Uterus (tissue), 4 donors: ENCODE results near the gene SEMA3B. TPM values are rescaled to one million over a fixed set of nuclear protein-coding genes. Genes with fewer than 3 reads are reported as not detected.

Experiments
- DNase-seq, 2 donors: peaks; one replicate each; pipeline ENCODE4 v3.0.0-alpha.2; 2019 to 2020
- H3K27ac ChIP-seq, 2 donors: fragments of 200-600 bp; sonication (generic); 1 replicate in 1 of 2; 2 replicates in 1 of 2; pipeline ENCODE4 v1.5.1; 2016 to 2018
- H3K27me3 ChIP-seq, 2 donors: fragments of 200-600 bp; sonication (generic); one replicate each; pipeline ENCODE4 v1.5.1; 2018 to 2019; ENCODE audit warnings: control low read depth in 1 of 2
- H3K36me3 ChIP-seq, 2 donors: fragments of 200-600 bp; sonication (generic); one replicate each; pipeline ENCODE4 v1.5.1; 2019; ENCODE audit warnings: control low read depth in 1 of 2
- H3K4me1 ChIP-seq, 2 donors: fragments of 200-600 bp; sonication (generic); one replicate each; pipeline ENCODE4 v1.5.1; 2018 to 2019; ENCODE audit warnings: control low read depth in 1 of 2
- H3K4me3 ChIP-seq, 2 donors: fragments of 200-600 bp; sonication (generic); 1 replicate in 1 of 2; 2 replicates in 1 of 2; pipeline ENCODE4 v1.5.1; 2018 to 2019; ENCODE audit warnings: mild to moderate bottlenecking in 1 of 2
- H3K9me3 ChIP-seq, 2 donors: fragments of 200-600 bp; sonication (generic); one replicate each; pipeline ENCODE4 v1.5.1; 2019; ENCODE audit warnings: control low read depth in 1 of 2
- POLR2A ChIP-seq, 2 donors: fragments of 450-650 bp; IDR thresholded peaks; one replicate each; pipeline ENCODE4 v1.6.1; 2016; ENCODE audit warnings: antibody characterized with exemption in 2 of 2, mild to moderate bottlenecking in 1 of 2, moderate library complexity in 1 of 2
- intact Hi-C: fragments of 100-400 bp; cut with DNase I; formaldehyde crosslinking; loops from one replicate; pipeline ENCODE4 v1.15.1; 2023; ENCODE audit warnings: low total_unique reads
- total RNA-seq, 4 donors: library from RNA; depleted of rRNA in 3 of 4; stranded (reverse); fragments of >200 nt in 3 of 4; gene quantifications; one replicate each; pipeline versions ENCODE4 v1.1.0 to v1.2.4, GENCODE V29; 2014 to 2023
- TF ChIP-seq, protein P1 (sequence below), 4 experiments: fragments of 200-600 bp in 2 of 4; fragments of 450-650 bp in 2 of 4; sonication (generic) in 2 of 4; IDR thresholded peaks; one replicate each; pipeline ENCODE4 v1.5.1; 2016 to 2019; ENCODE audit warnings: antibody characterized with exemption in 4 of 4, mild to moderate bottlenecking in 2 of 4, moderate library complexity in 1 of 4
- donor health status: DM: yes; HTN: yes; CAD: no.

SEMA3B gene
- total RNA-seq, 4 donors from 2014 or later, result 24.1 to 113 (median 77.2) TPM

DNA sequence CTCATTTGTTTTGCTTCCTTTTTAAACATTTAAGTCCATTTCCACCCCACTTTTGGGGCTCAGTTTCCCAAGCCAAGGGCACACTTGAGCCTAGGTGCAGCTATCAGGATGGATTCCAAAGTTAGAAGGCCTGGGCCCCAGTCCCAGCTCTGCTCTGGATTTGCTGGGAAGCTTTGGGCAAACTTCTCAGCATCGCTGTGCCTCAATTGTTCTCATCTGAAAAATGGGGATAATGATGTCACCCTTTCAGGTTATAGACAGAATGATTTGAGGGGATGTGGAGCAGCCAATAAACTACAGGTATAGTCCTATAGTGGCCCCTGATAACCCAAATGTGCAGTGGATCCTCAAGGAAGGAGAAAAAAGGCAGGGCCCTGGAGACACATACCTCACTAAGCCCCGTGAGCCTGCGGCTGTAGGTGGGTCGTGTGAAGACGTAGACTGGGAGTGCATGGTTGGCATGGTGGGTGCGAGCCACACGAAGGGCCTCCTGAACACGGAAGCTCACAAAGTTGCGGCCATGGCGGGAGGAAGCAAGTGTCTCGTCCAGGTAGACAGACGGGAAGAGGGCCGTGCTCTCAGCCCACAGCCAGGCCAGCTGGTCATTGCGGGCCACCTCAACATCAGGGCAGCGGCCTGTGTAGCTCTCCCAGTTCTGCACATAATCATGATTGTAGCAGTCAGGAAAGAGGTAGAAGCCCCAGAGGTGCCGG is 50.4 kb downstream of the SEMA3B start:
- peak overlapping the region in 1 of 2 donors; percentile 95 for H3K27ac ChIP-seq
- H3K36me3 ChIP-seq, result no peaks in the 10 kb centered on the region
- DNase-seq, result no peak

GRCh38 chr3:50319894-50320625 is 51.1 kb downstream of the SEMA3B start:
- DNase-seq, result peak in 1 of 2 donors; percentile 31
- H3K4me3 ChIP-seq, result peak overlapping the region; percentile 71 to 83
- peak overlapping the region; percentile 95 to 96 for H3K27ac ChIP-seq
- no peak for TF ChIP-seq POLR2A (IDR thresholded peaks at IDR 0.05)
- TF ChIP-seq, protein P1, sequence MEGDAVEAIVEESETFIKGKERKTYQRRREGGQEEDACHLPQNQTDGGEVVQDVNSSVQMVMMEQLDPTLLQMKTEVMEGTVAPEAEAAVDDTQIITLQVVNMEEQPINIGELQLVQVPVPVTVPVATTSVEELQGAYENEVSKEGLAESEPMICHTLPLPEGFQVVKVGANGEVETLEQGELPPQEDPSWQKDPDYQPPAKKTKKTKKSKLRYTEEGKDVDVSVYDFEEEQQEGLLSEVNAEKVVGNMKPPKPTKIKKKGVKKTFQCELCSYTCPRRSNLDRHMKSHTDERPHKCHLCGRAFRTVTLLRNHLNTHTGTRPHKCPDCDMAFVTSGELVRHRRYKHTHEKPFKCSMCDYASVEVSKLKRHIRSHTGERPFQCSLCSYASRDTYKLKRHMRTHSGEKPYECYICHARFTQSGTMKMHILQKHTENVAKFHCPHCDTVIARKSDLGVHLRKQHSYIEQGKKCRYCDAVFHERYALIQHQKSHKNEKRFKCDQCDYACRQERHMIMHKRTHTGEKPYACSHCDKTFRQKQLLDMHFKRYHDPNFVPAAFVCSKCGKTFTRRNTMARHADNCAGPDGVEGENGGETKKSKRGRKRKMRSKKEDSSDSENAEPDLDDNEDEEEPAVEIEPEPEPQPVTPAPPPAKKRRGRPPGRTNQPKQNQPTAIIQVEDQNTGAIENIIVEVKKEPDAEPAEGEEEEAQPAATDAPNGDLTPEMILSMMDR (IDR thresholded peaks at IDR 0.05), result no peak
- intact Hi-C loops, result no loop called here
- peaks cover 0 to 32% of the 10 kb centered on the region in 2 donors for H3K4me1 ChIP-seq
- H3K27me3 ChIP-seq, result no peaks in the 10 kb centered on the region
- H3K9me3 ChIP-seq, result no peaks in the 10 kb centered on the region
- no peaks in the 10 kb centered on the region for H3K36me3 ChIP-seq

More for the DNA sequence above, 50.4 kb downstream of the SEMA3B start:
- Histone ChIP-seq H3K27me3 (no peaks in the 10 kb centered on the region), H3K4me3 (peak overlapping the region in 1 of 2 donors; percentile 83), H3K4me1 (peaks cover 0 to 32% of the 10 kb centered on the region in 2 donors), H3K9me3 (no peaks in the 10 kb centered on the region)
- no peak for TF ChIP-seq POLR2A (IDR thresholded peaks at IDR 0.05)
- TF ChIP-seq, protein P1 (IDR thresholded peaks at IDR 0.05), result no peak
- intact Hi-C loops, result no loop called here

DNA sequence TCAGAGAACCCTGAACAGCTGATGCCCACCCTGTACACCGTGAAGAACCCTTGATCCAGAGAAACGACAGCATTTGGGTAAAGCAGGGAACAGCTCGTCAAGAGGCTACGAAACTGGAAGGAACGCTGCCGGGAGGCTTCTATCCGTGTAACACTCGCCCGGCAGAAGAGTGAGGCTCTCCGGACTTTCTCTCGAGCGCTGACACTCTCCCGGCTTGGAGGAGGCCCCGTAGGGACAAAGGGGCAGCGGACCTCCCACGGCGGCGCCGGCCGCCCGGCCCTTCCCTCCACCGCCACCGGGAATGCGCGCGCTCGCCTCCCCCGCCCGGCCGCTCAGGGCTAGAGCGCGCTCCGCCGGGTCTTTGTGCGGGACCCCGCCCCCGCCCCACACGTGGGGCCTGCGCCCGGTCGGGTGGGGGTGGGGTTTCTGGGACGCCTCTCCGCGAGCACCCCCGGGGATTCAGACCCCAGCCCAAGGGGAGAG is 51.9 kb downstream of the SEMA3B start:
- TF ChIP-seq POLR2A (IDR thresholded peaks at IDR 0.05), result no peak
- TF ChIP-seq, protein P1 (IDR thresholded peaks at IDR 0.05), result peak in 1 of 4 experiments; percentile 8
- intact Hi-C loops, result no loop called here
- Histone ChIP-seq H3K4me3 (peak overlapping the region; percentile 71 to 83), H3K9me3 (no peaks in the 10 kb centered on the region), H3K4me1 (peaks cover 0 to 32% of the 10 kb centered on the region in 2 donors), H3K27me3 (no peaks in the 10 kb centered on the region), H3K27ac (peak overlapping the region; percentile 95 to 96), H3K36me3 (no peaks in the 10 kb centered on the region)
- DNase-seq, result peak; percentile 74 to 83

- intact Hi-C loops, result no loop called here
- Histone ChIP-seq H3K27ac (peak overlapping the region; percentile 95 to 96), H3K9me3 (no peaks in the 10 kb centered on the region), H3K36me3 (no peaks in the 10 kb centered on the region), H3K4me1 (peaks cover 0 to 32% of the 10 kb centered on the region in 2 donors), H3K4me3 (peak overlapping the region; percentile 71 to 83), H3K27me3 (no peaks in the 10 kb centered on the region)
- DNase-seq, result peak; percentile 88 to 90
- peak; percentile 23 to 72 for TF ChIP-seq POLR2A (IDR thresholded peaks at IDR 0.05)
- TF ChIP-seq, protein P1 (IDR thresholded peaks at IDR 0.05), result peak; percentile 28 to 58 (median 48)
Measured at GRCh38 chr3:50321336-50322114, 52.6 kb downstream of the SEMA3B start.
